ENCODE measurements around the gene C16orf92.

The C16orf92 gene

GRCh38 chr16:30006659-30007377 lies 16.2 kb upstream of the C16orf92 start:
- TF ChIP-seq, protein P1, sequence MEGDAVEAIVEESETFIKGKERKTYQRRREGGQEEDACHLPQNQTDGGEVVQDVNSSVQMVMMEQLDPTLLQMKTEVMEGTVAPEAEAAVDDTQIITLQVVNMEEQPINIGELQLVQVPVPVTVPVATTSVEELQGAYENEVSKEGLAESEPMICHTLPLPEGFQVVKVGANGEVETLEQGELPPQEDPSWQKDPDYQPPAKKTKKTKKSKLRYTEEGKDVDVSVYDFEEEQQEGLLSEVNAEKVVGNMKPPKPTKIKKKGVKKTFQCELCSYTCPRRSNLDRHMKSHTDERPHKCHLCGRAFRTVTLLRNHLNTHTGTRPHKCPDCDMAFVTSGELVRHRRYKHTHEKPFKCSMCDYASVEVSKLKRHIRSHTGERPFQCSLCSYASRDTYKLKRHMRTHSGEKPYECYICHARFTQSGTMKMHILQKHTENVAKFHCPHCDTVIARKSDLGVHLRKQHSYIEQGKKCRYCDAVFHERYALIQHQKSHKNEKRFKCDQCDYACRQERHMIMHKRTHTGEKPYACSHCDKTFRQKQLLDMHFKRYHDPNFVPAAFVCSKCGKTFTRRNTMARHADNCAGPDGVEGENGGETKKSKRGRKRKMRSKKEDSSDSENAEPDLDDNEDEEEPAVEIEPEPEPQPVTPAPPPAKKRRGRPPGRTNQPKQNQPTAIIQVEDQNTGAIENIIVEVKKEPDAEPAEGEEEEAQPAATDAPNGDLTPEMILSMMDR (IDR thresholded peaks at IDR 0.05): no peak
- no peak for TF ChIP-seq ZFX (IDR thresholded peaks at IDR 0.05; ENCODE audit: borderline replicate concordance)
- 0 out of 2 replicates have a peak overlapping the region, but pooled peaks have one; percentile 10 for H3K27ac ChIP-seq

DNA sequence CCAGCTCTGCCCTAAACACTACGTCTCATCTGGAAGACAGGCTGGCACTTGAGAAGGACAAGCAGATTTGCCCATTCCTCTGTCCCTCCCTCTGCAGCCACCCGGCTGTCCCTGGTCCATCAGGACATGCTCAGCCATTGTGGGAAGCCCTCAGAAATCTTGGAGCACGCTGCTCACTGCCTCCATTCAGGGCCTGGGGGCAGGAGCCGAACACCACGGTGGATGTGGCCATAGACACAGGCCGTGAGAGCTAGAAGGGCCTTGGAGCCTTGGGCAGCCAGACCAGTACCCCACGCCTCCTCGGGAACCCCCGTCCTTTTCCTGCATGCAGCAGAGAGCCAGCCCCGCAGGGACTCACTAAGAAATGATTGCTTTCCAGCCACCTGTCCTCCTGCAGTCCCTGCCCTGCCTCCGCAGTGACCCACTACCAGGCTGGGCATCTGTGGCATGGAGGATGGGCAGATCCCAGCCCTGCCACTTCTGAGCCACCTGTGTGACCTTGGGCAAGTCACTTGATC lies 15.6 kb upstream of the C16orf92 start:
- no peak overlapping the region for H3K27ac ChIP-seq
- TF ChIP-seq ZFX (IDR thresholded peaks at IDR 0.05; ENCODE audit: borderline replicate concordance): no peak
- TF ChIP-seq, protein P1 (IDR thresholded peaks at IDR 0.05): no peak

DNA sequence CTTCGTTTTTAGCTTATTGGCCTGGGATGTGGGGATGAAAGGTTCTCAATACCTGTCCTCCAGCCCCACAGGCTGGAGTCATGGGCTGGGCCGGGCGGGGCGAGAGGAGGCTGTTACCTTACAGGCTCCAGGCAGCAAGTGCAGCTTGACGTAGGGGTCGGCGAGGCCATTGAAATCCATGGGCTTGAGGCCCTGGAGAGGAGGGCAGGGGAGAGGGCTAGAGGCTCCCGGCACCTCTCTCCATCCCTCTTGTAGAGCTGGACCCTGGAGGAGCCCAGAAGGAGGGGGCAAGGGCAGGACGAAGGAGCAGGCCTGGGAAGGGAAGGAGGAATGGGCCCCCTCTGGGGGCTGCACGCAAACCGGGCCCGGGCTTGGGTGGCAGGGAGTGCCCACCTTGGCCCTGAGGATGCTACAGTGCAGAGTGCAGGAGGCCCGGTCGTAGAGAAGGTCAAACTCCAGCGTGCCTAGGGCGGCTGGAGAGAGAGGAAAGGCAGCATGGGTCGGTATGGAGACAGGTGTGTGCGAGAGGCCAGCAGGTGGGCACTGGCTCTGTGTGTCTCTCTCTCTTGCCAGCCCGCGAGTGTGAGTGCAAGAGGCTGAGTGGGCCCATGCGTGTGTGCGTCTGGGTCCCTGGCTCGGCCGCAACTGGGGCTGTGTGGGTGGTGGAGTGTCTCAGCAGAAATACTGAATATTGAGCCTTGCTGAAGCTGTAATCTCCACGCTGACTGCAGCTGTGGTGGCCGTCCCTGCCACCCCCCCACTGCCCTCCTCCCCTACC lies 13.7 kb upstream of the C16orf92 start:
- no peak for TF ChIP-seq ZFX (IDR thresholded peaks at IDR 0.05; ENCODE audit: borderline replicate concordance)
- TF ChIP-seq, protein P1 (IDR thresholded peaks at IDR 0.05): no peak

GRCh38 chr16:30009990-30010843 lies 12.8 kb upstream of the C16orf92 start:
- TF ChIP-seq, protein P1 (IDR thresholded peaks at IDR 0.05): no peak
- no peak for TF ChIP-seq ZFX (IDR thresholded peaks at IDR 0.05; ENCODE audit: borderline replicate concordance)
- no peak overlapping the region for H3K27ac ChIP-seq

More for the DNA sequence above, 13.7 kb upstream of the C16orf92 start:
- H3K27ac ChIP-seq: no peak overlapping the region

DNA sequence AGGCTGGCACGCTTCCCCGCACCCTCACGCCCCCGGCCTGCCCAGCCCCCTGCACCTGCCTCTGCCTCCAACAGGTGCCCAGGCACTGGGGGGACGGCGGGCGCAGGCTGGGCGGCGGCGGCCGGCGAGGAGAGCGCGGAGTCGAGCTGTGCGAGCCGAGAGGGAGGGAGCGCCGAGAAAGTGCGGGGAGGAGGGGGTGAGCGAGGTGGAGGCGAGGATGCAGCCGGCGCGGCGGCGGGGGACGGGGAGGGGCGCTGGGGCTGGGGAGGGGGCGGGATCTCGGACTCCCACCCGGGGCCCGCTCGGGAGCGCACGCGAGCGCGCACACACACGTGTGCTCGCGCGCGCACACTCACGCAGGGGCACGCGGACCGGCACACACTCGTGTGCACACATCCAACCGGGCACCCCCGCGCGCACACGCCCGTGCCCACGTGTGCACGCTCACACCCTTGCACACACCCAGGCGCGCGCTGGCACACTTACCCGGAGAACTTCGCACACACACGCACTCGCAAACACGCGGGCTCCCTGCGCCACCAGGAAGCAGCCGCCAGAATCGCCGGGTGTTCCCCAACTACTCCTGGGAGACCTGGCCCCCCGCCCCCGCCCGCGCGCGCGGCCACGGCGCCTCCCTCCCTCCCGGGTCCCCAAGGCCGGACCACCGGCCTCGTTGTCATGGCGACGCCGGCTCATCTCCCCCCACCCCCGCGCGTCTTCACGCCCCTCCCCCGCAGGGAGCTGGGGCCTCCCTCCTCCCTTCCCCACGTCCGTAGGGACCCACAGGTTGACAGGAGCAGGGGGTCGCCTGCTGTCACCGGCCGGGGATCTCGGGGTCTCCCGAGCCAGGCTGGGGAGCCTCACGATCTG lies 11.9 kb upstream of the C16orf92 start, which contains the start of gene DOC2A:
Gene DOC2A, minus strand, starts transcription at position 184 of the 870 bp plus-strand sequence. CDS start 805 bp downstream, outside the sequence.
- no peak within 1 kb of the TSS for H3K27ac ChIP-seq
- TF ChIP-seq, protein P1 (IDR thresholded peaks at IDR 0.05): no peak
- no peak for TF ChIP-seq ZFX (IDR thresholded peaks at IDR 0.05; ENCODE audit: borderline replicate concordance)
